Fibroblast of gingiva (primary cell): Measurements from ENCODE around the gene LAMA3.
A peak's percentile ranks its signal among the peaks of the same experiment; 100 is the strongest.

Experiments used
- DNase-seq: peaks from one replicate; pipeline ENCODE4 v3.0.0-alpha.2; 2011; ENCODE audit warnings: low read depth

Gene LAMA3

GRCh38 chr18:23824240-23824639, 135.0 kb downstream of the LAMA3 start:
- peak; percentile 6 for DNase-seq

- no peak for DNase-seq
Measured at GRCh38 chr18:23824669-23825068, 135.4 kb downstream of the LAMA3 start.

- DNase-seq: peak; percentile 65
Measured at GRCh38 chr18:23825496-23825895, 136.2 kb downstream of the LAMA3 start.

- DNase-seq: peak; percentile 97
Measured at GRCh38 chr18:23825978-23826405, 136.7 kb downstream of the LAMA3 start.

GRCh38 chr18:23826850-23827620, 137.8 kb downstream of the LAMA3 start:
- DNase-seq: peak; percentile 74

GRCh38 chr18:23827681-23828080, 138.4 kb downstream of the LAMA3 start:
- DNase-seq: no peak

- peak; percentile 53 for DNase-seq
Measured at GRCh38 chr18:23828426-23828825, 139.2 kb downstream of the LAMA3 start.

GRCh38 chr18:23832911-23833310, 143.7 kb downstream of the LAMA3 start:
- no peak for DNase-seq

- DNase-seq: no peak
Measured at GRCh38 chr18:23833714-23834113, 144.5 kb downstream of the LAMA3 start.

- peak; percentile 63 for DNase-seq
Measured at GRCh38 chr18:23835091-23835490, 145.8 kb downstream of the LAMA3 start.

- DNase-seq: peak; percentile 94
Measured at GRCh38 chr18:23835506-23835905, 146.3 kb downstream of the LAMA3 start.

- DNase-seq: peak; percentile 77
Measured at GRCh38 chr18:23837591-23837990, 148.3 kb downstream of the LAMA3 start.

- DNase-seq: no peak
Measured at GRCh38 chr18:23838233-23838632, 149.0 kb downstream of the LAMA3 start.

- peak; percentile 16 for DNase-seq
Measured at GRCh38 chr18:23838801-23839366, 149.6 kb downstream of the LAMA3 start.

GRCh38 chr18:23842305-23842704, 153.1 kb downstream of the LAMA3 start:
- DNase-seq: no peak

- no peak for DNase-seq
Measured at GRCh38 chr18:23844991-23845680, 155.9 kb downstream of the LAMA3 start.

GRCh38 chr18:23845988-23846630, 156.9 kb downstream of the LAMA3 start:
- no peak for DNase-seq

GRCh38 chr18:23847321-23847986, 158.2 kb downstream of the LAMA3 start:
- no peak for DNase-seq

- no peak for DNase-seq
Measured at GRCh38 chr18:23849141-23849540, 159.9 kb downstream of the LAMA3 start.

GRCh38 chr18:23850215-23850614, 161.0 kb downstream of the LAMA3 start:
- DNase-seq: no peak

- no peak for DNase-seq
Measured at GRCh38 chr18:23851470-23852002, 162.3 kb downstream of the LAMA3 start.
